ENCODE measurements around the gene ADAMTS2. TPM values are rescaled to one million over a fixed set of nuclear protein-coding genes. Genes with fewer than 3 reads are reported as not detected.

ADAMTS2 gene
- total RNA-seq, 1 donor from 2014 or later: not detected

GRCh38 chr5:179371681-179372680 lies 26.7 kb upstream of the ADAMTS2 start:
- intact Hi-C loops (cut with micrococcal nuclease): no loop called here

GRCh38 chr5:179371121-179371510 lies 25.9 kb upstream of the ADAMTS2 start:
- intact Hi-C loops (cut with micrococcal nuclease): no loop called here

- intact Hi-C loops (cut with micrococcal nuclease): no loop called here
Measured at GRCh38 chr5:179370490-179371120, 25.3 kb upstream of the ADAMTS2 start.

- intact Hi-C loops (cut with micrococcal nuclease): no loop called here
Measured at GRCh38 chr5:179369530-179369884, 24.2 kb upstream of the ADAMTS2 start.

- intact Hi-C loops (cut with micrococcal nuclease): no loop called here
Measured at GRCh38 chr5:179368806-179369529, 23.7 kb upstream of the ADAMTS2 start.

- intact Hi-C loops (cut with micrococcal nuclease): no loop called here
Measured at GRCh38 chr5:179368126-179368805, 23.0 kb upstream of the ADAMTS2 start.

- intact Hi-C loops (cut with micrococcal nuclease): no loop called here
Measured at GRCh38 chr5:179367491-179367890, 22.2 kb upstream of the ADAMTS2 start.

GRCh38 chr5:179362355-179362754 lies 17.1 kb upstream of the ADAMTS2 start:
- intact Hi-C loops (cut with micrococcal nuclease): no loop called here

GRCh38 chr5:179361037-179361603 lies 15.9 kb upstream of the ADAMTS2 start:
- intact Hi-C loops (cut with micrococcal nuclease): no loop called here

- intact Hi-C loops (cut with micrococcal nuclease): no loop called here
Measured at GRCh38 chr5:179357031-179357430, 11.8 kb upstream of the ADAMTS2 start.

GRCh38 chr5:179355976-179356974 lies 11.0 kb upstream of the ADAMTS2 start:
- intact Hi-C loops (cut with micrococcal nuclease): no loop called here

- intact Hi-C loops (cut with micrococcal nuclease): no loop called here
Measured at GRCh38 chr5:179354305-179354882, 9.1 kb upstream of the ADAMTS2 start.

GRCh38 chr5:179348843-179349242 lies 3.6 kb upstream of the ADAMTS2 start:
- intact Hi-C loops (cut with micrococcal nuclease): no loop called here

GRCh38 chr5:179348011-179348530 lies 2.8 kb upstream of the ADAMTS2 start:
- intact Hi-C loops (cut with micrococcal nuclease): no loop called here

- intact Hi-C loops (cut with micrococcal nuclease): no loop called here
Measured at GRCh38 chr5:179347581-179347980, 2.3 kb upstream of the ADAMTS2 start.

- intact Hi-C loops (cut with micrococcal nuclease): no loop called here
Measured at GRCh38 chr5:179346875-179347274, 1.6 kb upstream of the ADAMTS2 start.

GRCh38 chr5:179346401-179346800 lies 1.1 kb upstream of the ADAMTS2 start:
- intact Hi-C loops (cut with micrococcal nuclease): no loop called here

GRCh38 chr5:179345183-179345432 lies 153 bp downstream of the ADAMTS2 start:
- intact Hi-C loops (cut with micrococcal nuclease): no loop called here

GRCh38 chr5:179344431-179345182 lies 654 bp downstream of the ADAMTS2 start:
- intact Hi-C loops (cut with micrococcal nuclease): no loop called here
